Occipital lobe (tissue), 2 donors: ENCODE results near the gene SFTA2. TPM values are rescaled to one million over a fixed set of nuclear protein-coding genes. Genes with fewer than 3 reads are reported as not detected.

ENCODE experiments used
- small RNA-seq: library from RNA; depleted of rRNA; stranded (forward); fragments of <200 nt; gene quantifications from one replicate; pipeline ENCODE3, GENCODE V24; 2014
- total RNA-seq: library from RNA; depleted of rRNA; stranded (reverse); fragments of >200 nt; gene quantifications from one replicate; pipeline ENCODE4 v1.2.3, GENCODE V29; 2014

The SFTA2 gene
- total RNA-seq, 1 donor from 2014 or later: not detected

Small RNAs within 50 kb of the gene (small RNA-seq; reads per million reads assigned to genes)
- gene RF00019: not detected

Other genes starting within 250 kb of the SFTA2 start
- gene PPP1R18, start 245.5 kb downstream of the SFTA2 start, total RNA-seq: 34.5 TPM
- gene NRM, start 241.2 kb downstream of the SFTA2 start, total RNA-seq: 1.2 TPM
- gene MDC1, start 214.9 kb downstream of the SFTA2 start, total RNA-seq: 12.5 TPM
- 1,190 TPM for gene TUBB, start 211.8 kb downstream of the SFTA2 start, total RNA-seq
- gene FLOT1, start 189.5 kb downstream of the SFTA2 start, total RNA-seq: 43.4 TPM
- gene IER3, start 187.6 kb downstream of the SFTA2 start, total RNA-seq: 3.0 TPM
- gene DDR1, start 47.7 kb downstream of the SFTA2 start, total RNA-seq: 108 TPM
- gene GTF2H4, start 24.0 kb downstream of the SFTA2 start, total RNA-seq: 20.0 TPM
- 31.2 TPM for gene VARS2, start 17.9 kb downstream of the SFTA2 start, total RNA-seq
- gene MUCL3, start 8.8 kb upstream of the SFTA2 start, total RNA-seq: not detected
- not detected for gene MUC21, start 51.5 kb upstream of the SFTA2 start, total RNA-seq
- not detected for gene MUC22, start 78.3 kb upstream of the SFTA2 start, total RNA-seq
- not detected for gene C6orf15, start 180.4 kb upstream of the SFTA2 start, total RNA-seq
- gene PSORS1C1, start 182.6 kb upstream of the SFTA2 start, total RNA-seq: not detected
- gene CDSN, start 188.3 kb upstream of the SFTA2 start, total RNA-seq: not detected
- gene PSORS1C2, start 206.9 kb upstream of the SFTA2 start, total RNA-seq: not detected
- gene CCHCR1, start 225.6 kb upstream of the SFTA2 start, total RNA-seq: 7.6 TPM
- gene TCF19, start 226.4 kb upstream of the SFTA2 start, total RNA-seq: 3.4 TPM
- not detected for gene POU5F1, start 238.5 kb upstream of the SFTA2 start, total RNA-seq